NOMO-1 treated with DMSO at 0.1 percent for 48 hours (cell line): ENCODE results near the gene PTPRC.
A peak's percentile ranks its signal among the peaks of the same experiment; 100 is the strongest.

Source experiments
- DNase-seq: peaks from one replicate; lab custom pipeline; 2025; ENCODE audit not compliant: unreplicated experiment; lab: John Stamatoyannopoulos, UW

Gene PTPRC

DNA sequence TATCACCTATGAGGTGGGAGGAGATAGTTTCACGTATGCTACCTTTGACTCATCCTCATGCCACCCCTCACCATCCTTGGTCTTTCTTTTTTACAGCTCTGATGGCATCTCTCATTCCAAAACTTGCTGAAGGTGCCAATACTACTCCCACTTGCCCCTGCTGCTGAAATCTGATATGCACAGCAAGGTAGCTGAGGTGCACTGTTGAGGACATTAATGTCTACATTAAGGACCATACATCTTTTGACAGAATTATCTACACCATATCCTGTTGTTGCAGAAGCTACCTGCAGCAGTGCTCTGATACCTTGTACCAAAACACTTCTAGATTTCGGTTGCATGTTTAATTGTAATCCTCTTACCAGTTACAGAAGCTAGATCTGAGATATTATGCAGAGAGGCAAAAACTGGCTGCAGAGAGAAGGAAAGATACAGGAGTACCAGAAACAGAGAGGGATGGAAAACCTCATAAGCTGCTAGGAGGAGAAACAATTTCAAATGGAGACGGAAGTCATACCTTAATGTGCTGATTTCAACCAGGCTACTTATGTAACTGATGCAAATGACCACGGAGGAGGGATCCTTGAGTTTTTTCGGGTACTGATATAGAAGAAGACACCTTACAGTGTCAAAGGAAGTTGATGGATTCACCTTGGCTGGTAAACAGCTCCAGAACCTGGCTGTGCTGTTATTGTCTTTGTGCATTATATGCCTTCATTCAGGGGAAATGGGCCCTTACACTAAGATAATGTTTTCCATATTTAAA is 19.3 kb upstream of the PTPRC start:
- no peak for DNase-seq

DNA sequence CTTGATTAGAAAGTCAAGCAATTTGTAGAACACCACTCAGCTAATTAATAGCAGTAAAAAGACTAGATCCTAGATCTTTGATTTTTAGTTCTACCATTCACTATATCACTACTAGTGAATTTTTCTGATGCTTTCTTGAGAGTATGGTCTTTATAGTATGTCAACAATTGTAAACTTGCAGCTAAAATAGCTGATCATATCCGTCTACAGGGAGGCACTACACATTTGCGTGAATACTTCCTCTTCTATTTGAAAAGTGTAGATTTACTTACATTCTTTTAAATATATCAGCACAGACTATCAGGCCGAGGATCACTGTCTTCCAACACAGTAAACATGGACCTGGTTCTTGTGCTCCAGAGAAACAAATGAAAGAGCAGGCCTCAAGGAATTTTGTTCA is 18.6 kb upstream of the PTPRC start:
- no peak for DNase-seq

DNA sequence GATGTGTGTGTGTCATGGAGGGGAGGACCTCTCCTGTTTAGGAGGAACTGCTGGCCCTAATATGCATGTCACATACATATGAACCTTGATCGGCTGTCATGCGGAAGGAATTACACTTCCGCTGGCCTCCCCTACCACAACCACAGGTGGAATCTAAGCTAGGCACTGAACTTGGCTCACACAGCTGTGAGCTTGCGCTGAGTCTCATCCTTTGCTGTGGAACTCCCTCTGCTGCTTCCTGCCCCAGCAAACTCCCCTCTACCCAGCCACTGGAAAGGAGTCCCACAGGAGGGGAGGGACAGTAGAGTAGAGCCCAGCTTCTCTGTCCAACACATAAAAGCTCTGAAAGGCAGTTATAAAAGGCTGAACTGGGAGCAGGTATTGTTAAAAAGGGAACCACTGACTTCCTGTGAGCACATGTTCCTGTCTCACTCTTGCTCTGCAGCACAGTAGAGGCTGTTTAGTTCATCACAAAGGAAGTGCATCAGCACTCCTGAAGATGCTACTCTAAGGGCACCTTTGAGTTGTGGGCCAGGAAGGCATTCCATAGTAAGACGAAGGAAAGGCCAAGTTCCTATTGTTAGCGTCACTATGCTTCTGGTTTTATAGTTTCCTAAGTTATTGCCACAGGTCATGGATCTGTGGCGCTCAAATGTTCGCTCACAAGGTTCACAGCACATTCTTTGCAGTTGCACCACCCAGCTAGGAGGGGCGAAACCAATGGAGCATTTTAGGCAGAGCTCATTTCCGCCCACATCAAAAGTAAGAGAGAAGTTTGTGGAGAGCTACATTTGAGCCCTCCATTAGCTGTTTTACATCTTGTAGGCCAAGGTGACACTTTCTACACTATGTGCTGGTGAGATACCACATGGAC is 17.7 kb upstream of the PTPRC start:
- peak; percentile 87 for DNase-seq

DNA sequence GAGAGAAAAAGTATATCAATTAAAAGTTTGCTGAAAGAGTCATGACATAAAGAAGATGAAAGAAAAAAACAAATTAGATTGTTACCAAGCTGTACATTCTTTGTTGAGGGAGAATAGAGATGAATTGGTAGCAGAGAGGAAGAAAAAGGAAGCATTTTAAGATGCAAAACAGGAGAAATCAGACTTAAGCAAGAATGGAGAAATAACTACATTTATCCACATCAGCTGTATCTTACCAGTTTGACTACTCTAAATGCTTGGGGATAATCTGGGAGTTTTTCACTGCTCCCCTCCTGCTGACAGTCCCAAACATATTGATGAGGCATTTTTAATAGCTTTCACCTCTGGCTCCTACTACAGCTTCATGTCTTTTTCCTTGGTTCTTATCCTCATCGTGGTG is 16.8 kb upstream of the PTPRC start:
- peak; percentile 16 for DNase-seq

DNA sequence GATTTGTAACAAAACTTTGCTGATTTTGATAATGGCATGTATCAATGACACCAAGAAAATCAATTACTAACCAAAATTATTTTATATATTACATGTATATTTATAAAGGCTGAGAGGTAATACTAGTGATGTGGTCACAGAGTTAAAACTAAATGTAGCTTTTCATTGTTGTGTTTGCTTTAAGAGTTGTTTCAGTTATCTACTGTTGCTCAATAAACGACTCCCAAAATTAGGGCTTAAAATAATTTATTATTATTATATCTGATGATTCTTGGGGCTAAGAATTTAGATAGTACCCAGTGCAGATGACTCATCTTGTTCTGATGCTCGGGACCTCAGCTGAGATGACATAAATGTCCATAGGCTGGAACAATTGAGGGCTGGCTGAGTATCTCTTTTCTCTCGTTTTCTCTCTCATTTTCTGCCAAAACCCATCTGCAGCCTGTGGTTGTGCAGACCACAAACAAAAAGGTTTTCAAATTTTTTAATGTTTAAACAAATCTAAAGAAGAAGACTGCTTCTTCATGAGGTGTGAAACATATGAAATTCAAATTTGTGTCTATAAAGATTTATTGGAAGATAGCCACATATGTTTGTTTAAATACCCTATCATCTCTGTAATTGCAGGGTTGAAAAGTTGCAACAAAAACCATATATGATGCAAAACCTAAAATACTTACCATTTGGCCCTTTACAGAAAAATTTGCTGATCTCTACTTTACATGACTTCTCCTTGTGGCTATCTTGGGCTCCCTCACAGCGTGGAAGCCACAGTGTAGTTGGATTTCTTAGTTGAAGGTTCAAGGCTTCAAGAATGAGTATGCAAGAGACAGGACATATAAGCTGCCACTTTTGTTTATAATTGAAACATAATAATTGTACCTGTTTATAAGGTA is 14.8 kb upstream of the PTPRC start:
- no peak for DNase-seq

DNA sequence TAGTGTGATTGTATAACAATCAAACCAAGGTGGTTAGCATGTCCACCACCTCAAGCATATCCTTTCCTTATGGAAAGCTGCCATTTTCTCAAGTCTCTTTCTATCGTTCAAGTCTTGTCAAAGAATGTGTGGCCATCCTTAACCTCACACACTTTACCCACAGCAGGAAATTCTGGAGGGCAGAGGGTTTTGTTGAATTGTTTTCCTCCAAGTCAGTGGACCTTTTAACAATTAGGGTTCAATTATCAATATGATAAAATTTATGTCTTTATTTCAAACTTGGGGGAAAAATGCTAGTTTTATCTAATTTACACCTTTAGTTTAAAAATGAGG is 14.2 kb upstream of the PTPRC start:
- DNase-seq, result no peak

DNA sequence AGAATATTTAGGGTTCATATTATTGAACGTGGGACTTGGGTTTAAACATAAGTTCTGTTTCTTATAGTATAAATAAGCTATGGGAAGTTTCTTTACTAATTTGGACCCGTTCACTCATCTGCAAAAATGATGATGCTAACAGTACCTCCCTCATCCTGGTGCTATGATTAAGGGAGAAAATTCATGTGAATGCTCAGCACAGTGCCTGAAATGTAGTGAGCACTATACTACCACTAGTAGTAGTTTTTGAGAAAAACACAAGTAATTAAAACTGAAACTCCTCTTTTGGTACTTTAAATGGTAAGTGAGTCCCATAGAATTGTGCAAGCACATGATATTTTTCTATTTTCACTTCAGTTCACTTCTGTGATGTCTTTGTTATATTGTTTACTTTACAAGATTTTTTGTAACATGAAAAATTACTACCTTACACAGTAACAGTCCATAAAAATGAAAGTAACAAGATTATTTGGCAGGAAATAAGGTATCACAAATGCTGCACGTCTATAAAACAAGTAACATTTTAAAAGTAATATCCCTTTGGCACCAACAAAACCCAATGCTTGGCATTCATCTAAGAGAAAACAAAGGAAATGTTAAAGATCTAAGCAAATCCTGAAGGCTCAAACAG is 11.3 kb upstream of the PTPRC start:
- no peak for DNase-seq

DNA sequence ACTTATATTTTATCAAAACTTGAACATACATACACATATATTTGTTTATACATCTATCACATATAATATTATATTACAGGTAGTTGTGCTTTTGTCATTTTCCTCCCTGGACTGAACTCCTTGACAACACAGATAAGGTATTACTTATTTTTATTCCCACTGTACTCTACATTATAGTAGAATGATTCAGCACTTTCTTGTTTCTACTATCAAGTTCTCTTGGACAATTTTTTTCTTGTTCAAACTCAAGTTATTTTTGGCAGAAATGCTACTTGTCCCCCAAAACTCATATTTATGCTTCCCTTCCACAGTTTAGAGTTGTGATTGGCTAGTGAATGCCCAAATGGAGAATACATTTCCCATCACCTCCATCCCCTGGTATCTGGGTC is 10.8 kb upstream of the PTPRC start:
- no peak for DNase-seq

DNA sequence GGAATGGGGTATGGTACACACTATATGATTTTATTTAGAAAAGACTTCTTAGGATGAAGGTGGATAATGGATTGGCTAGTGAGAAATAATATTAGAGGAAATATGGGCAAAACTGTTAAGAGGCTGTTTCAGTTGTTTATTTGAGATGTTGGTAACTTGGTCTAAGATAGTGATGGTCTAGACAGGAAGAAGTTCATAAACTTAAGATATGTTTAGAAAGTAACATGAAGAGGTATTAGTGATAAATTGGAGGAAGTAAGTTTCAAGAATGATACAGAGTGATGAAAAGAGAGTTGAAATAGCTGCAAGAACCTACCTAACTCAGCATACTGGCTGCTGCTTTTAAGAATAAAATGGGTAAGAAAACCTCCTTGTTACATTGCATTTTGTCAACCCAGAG is 9.2 kb upstream of the PTPRC start:
- DNase-seq, result no peak

DNA sequence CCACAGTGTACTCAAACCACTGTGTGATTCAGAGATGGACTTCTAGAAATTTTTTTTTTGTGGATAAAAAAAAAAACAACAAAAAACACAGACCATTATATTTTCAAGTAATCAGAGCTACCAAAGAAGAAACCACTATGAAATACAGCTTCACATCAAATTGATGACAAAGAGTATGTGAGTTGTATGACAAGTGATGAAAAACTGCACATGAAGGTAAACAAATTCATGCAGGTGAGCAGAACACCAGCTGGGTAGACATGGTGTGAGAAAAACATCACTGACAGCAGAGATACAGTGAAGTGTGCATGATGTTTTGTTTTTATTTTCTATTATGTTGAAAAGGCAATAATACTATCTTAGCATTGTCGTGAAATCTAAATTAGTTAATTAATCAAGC is 8.0 kb upstream of the PTPRC start:
- DNase-seq, result no peak

DNA sequence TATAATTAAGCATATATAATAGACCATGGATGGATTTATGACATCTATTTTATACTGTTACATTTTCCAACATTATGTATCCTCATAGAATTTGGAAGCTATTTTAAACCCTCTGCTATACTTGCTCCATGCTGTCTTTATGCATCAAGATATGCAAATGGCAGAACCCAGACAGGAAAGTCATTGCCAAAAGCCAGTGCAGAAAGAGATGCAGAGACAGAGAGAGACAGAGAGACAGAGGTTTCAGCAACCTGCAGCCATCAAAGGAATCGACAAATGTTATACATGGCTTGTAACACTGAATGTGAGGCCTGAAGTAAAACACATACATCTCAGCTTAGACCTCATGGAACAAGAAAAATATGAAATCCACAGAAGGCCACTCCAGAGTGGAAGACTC is 7.5 kb upstream of the PTPRC start:
- no peak for DNase-seq

DNA sequence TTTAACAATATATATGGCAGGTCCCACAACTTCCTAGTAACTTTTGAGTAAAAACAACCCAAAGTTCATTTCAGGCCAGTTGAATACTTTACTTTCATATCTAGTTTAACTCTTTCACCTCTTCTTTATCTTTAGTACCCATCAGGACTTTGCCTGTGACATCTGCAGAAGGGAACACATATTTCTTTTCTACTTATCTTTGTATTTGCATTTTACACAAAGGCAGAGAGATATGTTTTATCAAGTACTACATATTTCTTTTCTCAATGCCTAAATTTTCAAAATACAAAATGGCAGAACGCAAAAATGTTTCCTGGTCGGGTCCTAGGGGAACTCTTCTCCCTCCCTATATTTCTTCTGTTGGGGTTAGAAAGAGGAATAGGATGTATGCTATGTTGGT is 6.8 kb upstream of the PTPRC start:
- no peak for DNase-seq

DNA sequence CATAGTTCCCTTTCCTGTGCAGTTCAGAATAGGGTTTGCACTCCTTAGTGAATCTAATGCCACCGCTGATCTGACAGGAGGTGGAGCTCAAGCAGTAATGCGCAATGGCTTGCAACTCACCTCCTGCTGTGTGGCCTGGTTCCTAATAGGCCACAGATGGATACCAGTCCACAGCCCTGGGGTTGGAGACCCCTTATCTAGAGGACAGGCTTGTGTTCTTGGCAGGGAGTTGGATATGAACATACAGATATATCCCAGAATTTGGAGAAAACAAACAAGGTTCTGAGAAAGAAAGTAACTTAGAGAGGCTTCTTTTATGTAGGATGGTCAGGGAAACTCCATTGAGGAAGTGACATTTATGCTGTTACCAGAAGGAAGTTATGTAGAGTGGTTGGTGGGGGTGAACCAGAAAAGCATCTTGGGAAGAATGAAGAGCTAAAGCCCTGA is 5.1 kb upstream of the PTPRC start:
- DNase-seq, result peak; percentile 67

DNA sequence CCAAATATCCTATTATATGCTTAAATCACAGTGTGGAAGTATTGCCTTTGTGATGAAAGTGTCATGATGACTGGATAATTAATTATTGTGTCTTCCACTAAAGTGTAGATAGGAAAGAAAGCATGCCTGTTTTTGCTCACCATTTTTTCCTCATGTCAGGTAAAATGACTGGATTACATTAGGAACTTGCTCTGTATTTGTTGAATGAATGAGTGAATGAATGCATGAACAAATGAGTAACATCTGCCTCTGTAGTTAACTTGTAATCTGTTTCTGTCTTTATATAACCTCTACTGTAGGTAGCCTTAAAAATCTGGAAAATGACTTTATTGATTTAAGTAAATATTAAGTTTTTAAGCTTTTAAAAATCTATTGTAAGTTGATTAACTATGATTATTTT is 2.9 kb upstream of the PTPRC start:
- no peak for DNase-seq

DNA sequence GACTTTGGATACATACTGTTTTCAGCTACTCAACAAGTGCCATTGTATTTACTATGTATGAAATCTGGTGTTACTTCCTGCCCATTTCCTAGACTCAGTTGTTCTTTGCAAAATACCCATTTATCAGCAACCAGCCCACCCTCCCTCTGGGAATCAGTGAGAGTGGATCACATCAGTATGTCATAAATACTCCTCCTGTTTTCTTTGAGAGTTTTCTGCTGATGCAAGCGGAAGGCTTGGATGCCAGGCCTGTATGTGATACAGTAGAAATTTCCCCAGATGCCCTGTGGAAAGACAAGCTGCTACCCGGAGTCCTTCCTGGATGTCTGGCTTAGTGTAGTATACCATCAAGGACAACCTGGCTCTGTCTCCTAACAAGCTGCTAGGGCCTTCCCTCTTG is 2.4 kb upstream of the PTPRC start:
- DNase-seq, result no peak

DNA sequence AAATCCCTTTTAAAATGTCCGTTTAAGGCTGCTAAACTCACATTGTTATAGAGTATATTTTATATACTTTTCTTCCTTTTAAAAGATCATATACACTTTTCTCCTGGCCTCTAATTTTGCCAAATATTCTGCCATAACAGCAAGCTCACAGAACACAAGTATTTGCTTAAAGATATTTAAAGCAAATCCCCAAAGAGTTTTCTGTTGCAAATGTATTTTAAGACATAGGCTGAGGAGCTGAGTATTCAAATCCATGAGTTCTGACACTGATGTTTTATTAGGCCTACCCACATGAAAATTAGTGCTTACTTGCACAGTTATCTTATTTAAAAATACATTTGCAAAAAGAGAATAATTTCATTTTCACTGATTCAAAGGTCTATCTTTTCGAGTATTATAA is 1.7 kb upstream of the PTPRC start:
- DNase-seq, result no peak

DNA sequence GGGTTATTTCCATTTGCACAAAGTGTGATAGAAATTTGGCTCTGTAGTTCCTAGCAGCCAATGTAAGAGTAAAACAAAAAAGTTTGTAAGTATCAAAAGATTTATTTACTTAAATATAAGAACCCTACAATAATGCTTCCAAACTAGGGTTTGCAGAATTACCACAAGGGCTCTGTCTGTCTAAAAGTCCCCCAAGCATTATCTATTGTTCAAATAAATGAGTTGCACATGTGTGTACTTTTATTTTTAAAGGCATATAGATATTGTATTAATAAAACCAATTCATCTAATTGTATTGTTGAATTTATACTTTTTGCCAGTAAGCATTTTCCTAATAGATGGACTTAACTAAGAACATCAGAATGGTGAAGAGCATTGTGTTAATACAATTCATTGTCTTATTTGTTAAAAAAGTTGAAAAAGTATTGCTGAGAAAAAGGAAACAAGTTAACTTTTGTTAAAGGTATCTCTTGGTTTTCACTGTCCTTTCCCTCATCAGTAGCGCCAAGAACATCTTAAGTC is 863 bp upstream of the PTPRC start:
- DNase-seq, result no peak

DNA sequence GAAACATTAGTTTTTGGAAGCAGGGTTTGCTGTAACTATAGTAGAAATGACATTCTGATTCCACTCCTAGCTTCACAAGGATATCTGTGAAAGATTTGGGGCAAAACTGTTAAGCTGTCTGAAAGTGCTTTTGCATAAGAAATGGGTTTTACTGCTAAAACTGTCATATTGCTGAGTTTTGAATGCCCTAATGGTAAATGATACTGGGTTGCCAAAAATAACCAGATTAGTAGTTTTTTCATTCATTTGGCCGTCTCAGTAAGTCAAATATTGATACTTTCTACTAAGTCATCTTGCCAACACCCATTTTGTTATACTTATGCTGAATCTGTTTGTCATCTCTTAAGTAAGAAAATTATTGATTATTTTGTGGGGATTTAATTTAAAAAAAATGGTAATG is 399 bp upstream of the PTPRC start:
- no peak for DNase-seq

DNA sequence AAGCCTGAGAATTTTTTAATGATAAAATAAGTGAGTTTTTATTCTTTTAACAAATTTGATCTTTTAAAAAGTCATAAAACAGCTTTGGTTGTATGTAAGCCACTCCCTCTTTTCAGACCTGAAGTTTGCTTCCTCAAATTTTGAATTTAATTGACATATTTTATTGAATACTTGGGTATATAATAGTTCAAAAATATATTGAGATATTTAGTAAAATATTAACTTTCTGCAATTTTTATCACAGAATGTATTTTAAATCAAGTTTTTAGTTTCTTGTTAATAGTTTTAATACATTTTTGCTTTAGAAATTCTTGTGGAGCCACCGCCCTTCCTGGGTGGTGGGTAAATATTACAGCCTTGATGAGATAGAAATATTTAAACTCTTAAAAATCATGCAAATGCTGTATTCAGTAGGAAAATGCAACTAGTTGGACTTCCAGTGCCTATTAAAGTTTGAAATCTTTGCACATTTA is 867 bp downstream of the PTPRC start:
- DNase-seq, result peak; percentile 32

DNA sequence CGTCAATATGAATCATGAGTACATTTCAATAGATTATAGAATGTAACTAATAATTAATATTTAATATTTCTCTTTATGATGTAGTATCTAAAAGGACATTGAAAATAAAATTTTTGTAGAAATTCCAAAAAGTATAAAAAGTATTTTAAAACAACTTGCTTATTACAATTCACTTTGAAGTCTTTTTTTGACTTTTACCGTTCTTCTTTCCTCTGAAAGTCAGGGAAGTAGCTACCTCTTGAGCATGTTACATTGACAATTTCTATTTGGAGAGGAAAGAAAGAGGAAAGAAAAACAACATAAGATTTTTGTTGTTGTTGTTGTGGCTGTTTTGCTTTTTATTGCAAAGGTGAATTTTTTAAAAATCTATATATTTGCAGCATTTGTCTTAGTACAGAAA is 1.3 kb downstream of the PTPRC start:
- no peak for DNase-seq

DNA sequence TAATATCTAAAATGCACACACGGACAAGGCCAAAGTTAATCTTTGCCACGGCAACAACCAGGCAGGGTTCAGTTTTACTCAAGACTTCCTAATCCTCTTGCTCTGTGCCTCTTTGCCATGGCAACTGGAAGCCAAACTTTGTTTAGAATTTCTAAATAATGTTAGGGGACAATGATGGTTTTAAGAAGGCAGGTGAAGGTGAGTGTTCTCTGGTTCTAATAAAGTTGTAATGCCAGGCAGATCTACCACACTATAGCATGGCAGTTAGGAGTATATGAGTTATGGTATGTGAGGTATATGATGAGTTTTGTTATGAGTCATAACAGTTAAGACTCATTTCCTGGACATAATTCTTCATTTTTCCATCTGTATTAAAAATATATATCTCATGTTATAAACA is 2.7 kb downstream of the PTPRC start:
- DNase-seq, result peak; percentile 62
